Activated CD8-positive, alpha-beta T cell treated with anti-CD3 and anti-CD28 coated beads, Interleukin-2, amount 10 ng/mL, durations not matched to agents 7 days and 5 days (primary cell): ENCODE measurements around the gene ABHD11. TPM values are rescaled to one million over a fixed set of nuclear protein-coding genes. Genes with fewer than 3 reads are reported as not detected.
"Not testable (repeated sequence)": the region's sequence is repeated elsewhere in the genome, so short reads cannot be mapped to it uniquely, and the experiment has no call there.

Experiments
- ATAC-seq: fragments of 150-1000 bp; cut with Tn5 transposase; one replicate; pipeline ENCODE4 v1.10.0; 2021; ENCODE audit warnings: moderate library complexity
- CTCF ChIA-PET: fragments of 350-600 bp; sonication (Branson Sonifier 250); formaldehyde crosslinking; loops from one replicate; lab custom pipeline; 2021; ENCODE audit warnings: antibody characterized with exemption; lab: Charles Lee
- POLR2A ChIA-PET: fragments of 350-600 bp; sonication (Branson Sonifier 250); formaldehyde crosslinking; loops from one replicate; lab custom pipeline; 2021; ENCODE audit warnings: antibody characterized with exemption; lab: Charles Lee
- DNase-seq: peaks from one replicate; pipeline ENCODE4 v3.0.0-alpha.2; 2020
- H3K27ac Mint-ChIP-seq: one replicate; pipeline ENCODE4 v1.8.0; 2021; ENCODE audit warnings: mild to moderate bottlenecking, mixed read lengths
- H3K27me3 Mint-ChIP-seq: one replicate; pipeline ENCODE4 v1.8.0; 2021; ENCODE audit warnings: low read depth, mixed read lengths
- H3K36me3 Mint-ChIP-seq: one replicate; pipeline ENCODE4 v1.8.0; 2021; ENCODE audit warnings: low read depth, mixed read lengths
- H3K4me1 Mint-ChIP-seq: one replicate; pipeline ENCODE4 v1.8.0; 2021; ENCODE audit warnings: low read depth, mixed read lengths
- H3K4me3 Mint-ChIP-seq: one replicate; pipeline ENCODE4 v1.8.0; 2021; ENCODE audit warnings: mild to moderate bottlenecking, mixed read lengths
- H3K9me3 Mint-ChIP-seq: one replicate; pipeline ENCODE4 v1.8.0; 2022; ENCODE audit warnings: mixed read lengths; ENCODE audit not compliant: insufficient read depth
- total RNA-seq, 2 experiments: library from RNA; stranded (reverse); gene quantifications; one replicate each; pipeline ENCODE4 v1.2.3, GENCODE V29; 2021

ABHD11 gene
- total RNA-seq, 2 experiments from 2014 or later = 20.7 to 20.9 TPM

- DNase-seq (peak; percentile 32), ATAC-seq (no peak)
- peaks cover 17% of the 10 kb centered on the region for H3K27me3 Mint-ChIP-seq
- peaks cover 46% of the 10 kb centered on the region for H3K4me1 Mint-ChIP-seq
- H3K27ac Mint-ChIP-seq = peak overlapping the region; percentile 80
- no peaks in the 10 kb centered on the region for H3K9me3 Mint-ChIP-seq
- H3K36me3 Mint-ChIP-seq = peaks cover 3% of the 10 kb centered on the region
- ChIA-PET POLR2A (interaction anchor here (1.1 kb wide), 1 partner anchor 195 kb away, joined by 4 read pairs; the partner anchor contains the start of gene BAZ1B), CTCF (interaction anchor here (0.8 to 1.8 kb wide), 6 partner anchors 8 to 195 kb away, joined by 3 to 14 read pairs (median 3); partner anchors contain the start of gene BAZ1B)
- peak overlapping the region; percentile 80 for H3K4me3 Mint-ChIP-seq
These were observed 21.4 kb downstream of the ABHD11 start for GRCh38 chr7:73717025-73717807.

GRCh38 chr7:73716318-73716890 lies 22.2 kb downstream of the ABHD11 start:
- H3K27me3 Mint-ChIP-seq = peaks cover 12% of the 10 kb centered on the region
- POLR2A ChIA-PET = interaction anchor here (1.1 to 1.5 kb wide), 2 partner anchors 19 to 194 kb away, joined by 3 to 4 read pairs; partner anchors contain the start of gene BAZ1B
- H3K9me3 Mint-ChIP-seq = no peaks in the 10 kb centered on the region
- ATAC-seq (no peak), DNase-seq (no peak)
- peaks cover 3% of the 10 kb centered on the region for H3K36me3 Mint-ChIP-seq
- no peak overlapping the region for H3K4me3 Mint-ChIP-seq
- peaks cover 46% of the 10 kb centered on the region for H3K4me1 Mint-ChIP-seq
- peak overlapping the region; percentile 49 for H3K27ac Mint-ChIP-seq
- CTCF ChIA-PET = interaction anchor here (0.8 to 1.8 kb wide), 4 partner anchors 9 to 194 kb away, joined by 3 to 7 read pairs (median 4); partner anchors contain the start of gene BAZ1B

DNA sequence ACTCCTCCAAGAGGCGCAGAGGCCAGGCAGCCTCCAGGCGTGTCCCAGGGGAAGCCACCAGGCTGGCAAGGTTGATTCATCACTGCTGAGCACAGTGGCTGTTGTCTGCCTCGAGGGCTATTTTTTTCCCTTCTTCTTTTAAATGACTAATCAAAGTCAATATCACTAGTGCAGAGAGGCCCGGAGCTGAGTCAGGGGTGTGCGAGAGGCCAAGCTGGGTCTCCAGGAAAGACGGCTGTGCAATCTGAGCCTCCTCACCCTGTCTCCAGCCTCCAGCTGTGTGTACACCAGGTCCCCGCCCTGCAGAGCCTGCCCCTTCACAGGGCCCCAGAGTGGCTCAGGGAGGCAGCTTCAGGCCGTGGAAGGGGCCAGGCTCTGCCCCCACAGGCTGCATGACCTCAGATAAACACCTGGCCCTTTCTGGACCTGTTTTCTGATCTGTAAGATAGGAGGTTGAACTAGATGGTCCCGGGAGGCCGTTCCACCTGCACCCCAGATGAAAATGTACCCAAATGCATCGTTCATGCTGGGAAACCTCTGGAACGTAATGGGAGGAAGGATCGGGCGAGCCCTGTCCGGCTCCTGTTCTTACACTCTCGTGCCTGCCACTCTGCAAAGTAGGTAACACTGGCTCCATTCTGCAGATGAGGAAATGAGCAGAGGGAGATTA lies 22.8 kb downstream of the ABHD11 start:
- no peak overlapping the region for H3K27ac Mint-ChIP-seq

GRCh38 chr7:73713319-73713718 lies 25.3 kb downstream of the ABHD11 start:
- H3K36me3 Mint-ChIP-seq, H3K4me3 Mint-ChIP-seq, DNase-seq, ATAC-seq, H3K9me3 Mint-ChIP-seq, H3K27ac Mint-ChIP-seq, H3K27me3 Mint-ChIP-seq, POLR2A ChIA-PET: not testable (repeated sequence)
- peaks cover 35% of the 10 kb centered on the region for H3K4me1 Mint-ChIP-seq
- CTCF ChIA-PET = interaction anchor here (2.6 kb wide), 1 partner anchor 12 kb away, joined by 8 read pairs; no protein-coding TSS in a partner anchor

More for the DNA sequence above, 22.8 kb downstream of the ABHD11 start:
- CTCF ChIA-PET = interaction anchor here (0.8 to 1.8 kb wide), 3 partner anchors 10 to 194 kb away, joined by 3 to 7 read pairs (median 5); partner anchors contain the start of gene BAZ1B
- Mint-ChIP-seq H3K4me1 (peaks cover 46% of the 10 kb centered on the region), H3K9me3 (no peaks in the 10 kb centered on the region), H3K27me3 (peaks cover 7% of the 10 kb centered on the region), H3K36me3 (peaks cover 3% of the 10 kb centered on the region), H3K4me3 (no peak overlapping the region)
- POLR2A ChIA-PET = interaction anchor here (1.1 to 1.5 kb wide), 2 partner anchors 20 to 193 kb away, joined by 3 to 4 read pairs; partner anchors contain the start of gene BAZ1B
- DNase-seq = no peak
- ATAC-seq = no peak

DNA sequence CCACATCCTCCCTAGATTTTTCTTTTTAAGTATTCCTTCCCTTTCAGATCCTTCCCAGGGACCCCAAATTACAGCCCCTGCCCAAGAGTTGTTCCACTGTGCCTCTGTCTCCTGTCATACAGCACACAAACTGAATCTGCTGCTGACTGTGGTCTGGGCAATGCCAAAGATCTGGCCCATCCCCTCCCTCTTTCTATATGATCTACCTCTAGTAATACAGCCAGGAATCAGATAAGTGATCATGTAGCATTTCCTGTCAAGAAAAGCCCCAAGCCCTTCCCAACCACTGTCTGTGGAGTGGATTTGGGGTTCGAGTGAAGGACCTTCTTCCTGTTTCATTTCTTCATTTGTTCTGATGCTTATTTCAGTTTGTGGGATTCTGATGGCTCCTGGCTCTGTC lies 25.8 kb downstream of the ABHD11 start:
- CTCF ChIA-PET = interaction anchor here (0.9 to 2.6 kb wide), 4 partner anchors 11 to 112 kb away, joined by 3 to 9 read pairs (median 7); no protein-coding TSS in a partner anchor
- H3K27me3 Mint-ChIP-seq = peaks cover 3% of the 10 kb centered on the region
- POLR2A ChIA-PET = no interaction called here
- H3K4me1 Mint-ChIP-seq = peaks cover 29% of the 10 kb centered on the region
- no peak overlapping the region for H3K4me3 Mint-ChIP-seq
- H3K27ac Mint-ChIP-seq = no peak overlapping the region
- DNase-seq = no peak
- ATAC-seq = no peak
- H3K9me3 Mint-ChIP-seq = no peaks in the 10 kb centered on the region
- peaks cover 3% of the 10 kb centered on the region for H3K36me3 Mint-ChIP-seq

GRCh38 chr7:73708961-73709549 lies 29.5 kb downstream of the ABHD11 start:
- H3K27ac Mint-ChIP-seq = no peak overlapping the region
- H3K27me3 Mint-ChIP-seq = no peaks in the 10 kb centered on the region
- no peak for ATAC-seq
- DNase-seq = no peak
- H3K9me3 Mint-ChIP-seq = no peaks in the 10 kb centered on the region
- H3K36me3 Mint-ChIP-seq = no peaks in the 10 kb centered on the region
- H3K4me1 Mint-ChIP-seq = peaks cover 12% of the 10 kb centered on the region
- ChIA-PET POLR2A (no interaction called here), CTCF (no interaction called here)
- no peak overlapping the region for H3K4me3 Mint-ChIP-seq

DNA sequence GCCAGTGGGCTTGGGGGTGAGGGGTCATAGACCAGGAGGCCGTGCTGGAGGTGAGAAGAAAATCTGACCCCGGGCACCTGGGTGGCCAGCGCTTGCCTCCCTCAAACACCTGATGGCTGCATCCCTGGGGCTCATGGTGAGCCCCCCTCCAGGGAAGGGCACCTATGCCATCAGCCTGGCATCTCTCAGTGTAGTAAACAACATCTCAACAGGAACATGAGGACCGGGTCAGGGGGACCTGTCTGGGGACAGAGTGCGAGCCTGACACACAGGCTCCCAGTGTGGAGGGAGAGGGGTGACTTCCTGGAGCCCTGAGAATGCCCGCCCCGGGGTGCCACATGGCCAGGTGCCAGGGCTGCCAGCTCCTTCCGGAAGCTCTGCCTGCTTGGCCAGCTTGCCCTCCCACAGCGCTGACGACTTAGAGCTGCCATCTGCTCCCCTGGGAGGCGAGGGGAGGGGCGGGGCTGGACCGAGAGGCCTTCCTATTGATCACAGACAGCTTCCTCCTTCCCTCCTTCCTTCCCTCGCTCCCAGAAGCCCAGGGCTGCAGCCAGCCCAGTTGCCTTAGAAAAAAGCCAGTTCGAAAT lies 31.5 kb downstream of the ABHD11 start:
- no peak overlapping the region for H3K4me3 Mint-ChIP-seq
- H3K36me3 Mint-ChIP-seq = peaks cover 3% of the 10 kb centered on the region
- H3K9me3 Mint-ChIP-seq = no peaks in the 10 kb centered on the region
- no peaks in the 10 kb centered on the region for H3K27me3 Mint-ChIP-seq
- peaks cover 2% of the 10 kb centered on the region for H3K4me1 Mint-ChIP-seq
- no peak overlapping the region for H3K27ac Mint-ChIP-seq
- ATAC-seq = no peak
- POLR2A ChIA-PET = no interaction called here
- CTCF ChIA-PET = interaction anchor here (1.3 kb wide), 1 partner anchor 100 kb away, joined by 3 read pairs; no protein-coding TSS in a partner anchor
- DNase-seq = no peak

- no peak overlapping the region for H3K27ac Mint-ChIP-seq
- H3K4me3 Mint-ChIP-seq = no peak overlapping the region
- H3K4me1 Mint-ChIP-seq = peaks cover 2% of the 10 kb centered on the region
- CTCF ChIA-PET = interaction anchor here (1.1 to 1.3 kb wide), 2 partner anchors 97 to 99 kb away, joined by 3 read pairs; no protein-coding TSS in a partner anchor
- H3K36me3 Mint-ChIP-seq = peaks cover 10% of the 10 kb centered on the region
- DNase-seq (no peak), ATAC-seq (no peak)
- no peaks in the 10 kb centered on the region for H3K27me3 Mint-ChIP-seq
- H3K9me3 Mint-ChIP-seq = no peaks in the 10 kb centered on the region
- POLR2A ChIA-PET = no interaction called here
These were observed 32.2 kb downstream of the ABHD11 start for GRCh38 chr7:73706126-73707044.

- no peak overlapping the region for H3K4me3 Mint-ChIP-seq
- H3K9me3 Mint-ChIP-seq = no peaks in the 10 kb centered on the region
- H3K36me3 Mint-ChIP-seq = peaks cover 10% of the 10 kb centered on the region
- POLR2A ChIA-PET = no interaction called here
- CTCF ChIA-PET = interaction anchor here (1.1 to 1.3 kb wide), 2 partner anchors 96 to 99 kb away, joined by 3 read pairs; no protein-coding TSS in a partner anchor
- H3K27me3 Mint-ChIP-seq = no peaks in the 10 kb centered on the region
- peaks cover 2% of the 10 kb centered on the region for H3K4me1 Mint-ChIP-seq
- DNase-seq (no peak), ATAC-seq (no peak)
- no peak overlapping the region for H3K27ac Mint-ChIP-seq
These were observed 33.1 kb downstream of the ABHD11 start for GRCh38 chr7:73705551-73705920.
